ENCODE measurements around the gene BACH2.

BACH2 gene

GRCh38 chr6:90263633-90264032 is 33.0 kb downstream of the BACH2 start:
- Histone ChIP-seq H3K4me2 (peak overlapping the region; percentile 34; the same call in 1 of the 2 replicates), H3K79me2 (ENCODE audit: insufficient read depth, low read depth) (no peaks in the 10 kb centered on the region), H3K27me3 (ENCODE audit: insufficient read depth, low read depth) (no peaks in the 10 kb centered on the region), H3K4me1 (ENCODE audit: low read depth, poor library complexity, severe bottlenecking) (peaks cover 29% of the 10 kb centered on the region), H3K9ac (no peak overlapping the region), H3K27ac (no peak overlapping the region), H2AFZ (ENCODE audit: low read depth) (no peak overlapping the region), H3K4me3 (IDR thresholded peaks at IDR 0.05; ENCODE audit: insufficient read depth, low read depth, low read length) (no peak overlapping the region), H4K20me1 (ENCODE audit: insufficient read depth) (no peaks in the 10 kb centered on the region), H3K36me3 (ENCODE audit: insufficient read depth) (no peaks in the 10 kb centered on the region)
- TF ChIP-seq, protein P1, sequence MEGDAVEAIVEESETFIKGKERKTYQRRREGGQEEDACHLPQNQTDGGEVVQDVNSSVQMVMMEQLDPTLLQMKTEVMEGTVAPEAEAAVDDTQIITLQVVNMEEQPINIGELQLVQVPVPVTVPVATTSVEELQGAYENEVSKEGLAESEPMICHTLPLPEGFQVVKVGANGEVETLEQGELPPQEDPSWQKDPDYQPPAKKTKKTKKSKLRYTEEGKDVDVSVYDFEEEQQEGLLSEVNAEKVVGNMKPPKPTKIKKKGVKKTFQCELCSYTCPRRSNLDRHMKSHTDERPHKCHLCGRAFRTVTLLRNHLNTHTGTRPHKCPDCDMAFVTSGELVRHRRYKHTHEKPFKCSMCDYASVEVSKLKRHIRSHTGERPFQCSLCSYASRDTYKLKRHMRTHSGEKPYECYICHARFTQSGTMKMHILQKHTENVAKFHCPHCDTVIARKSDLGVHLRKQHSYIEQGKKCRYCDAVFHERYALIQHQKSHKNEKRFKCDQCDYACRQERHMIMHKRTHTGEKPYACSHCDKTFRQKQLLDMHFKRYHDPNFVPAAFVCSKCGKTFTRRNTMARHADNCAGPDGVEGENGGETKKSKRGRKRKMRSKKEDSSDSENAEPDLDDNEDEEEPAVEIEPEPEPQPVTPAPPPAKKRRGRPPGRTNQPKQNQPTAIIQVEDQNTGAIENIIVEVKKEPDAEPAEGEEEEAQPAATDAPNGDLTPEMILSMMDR (conservative IDR thresholded peaks at IDR 0.05; ENCODE audit: low read depth, low read length): no peak

- Histone ChIP-seq H3K27me3 (ENCODE audit: insufficient read depth, low read depth) (no peaks in the 10 kb centered on the region), H3K9ac (no peak overlapping the region), H3K4me2 (no peak overlapping the region), H3K36me3 (ENCODE audit: insufficient read depth) (no peaks in the 10 kb centered on the region), H3K4me3 (IDR thresholded peaks at IDR 0.05; ENCODE audit: insufficient read depth, low read depth, low read length) (no peak overlapping the region), H4K20me1 (ENCODE audit: insufficient read depth) (no peaks in the 10 kb centered on the region), H3K79me2 (ENCODE audit: insufficient read depth, low read depth) (no peaks in the 10 kb centered on the region), H3K27ac (no peak overlapping the region), H2AFZ (ENCODE audit: low read depth) (no peak overlapping the region), H3K4me1 (ENCODE audit: low read depth, poor library complexity, severe bottlenecking) (peaks cover 21% of the 10 kb centered on the region)
- TF ChIP-seq, protein P1 (conservative IDR thresholded peaks at IDR 0.05; ENCODE audit: low read depth, low read length): no peak
These were observed 34.8 kb downstream of the BACH2 start for GRCh38 chr6:90261801-90262200.

DNA sequence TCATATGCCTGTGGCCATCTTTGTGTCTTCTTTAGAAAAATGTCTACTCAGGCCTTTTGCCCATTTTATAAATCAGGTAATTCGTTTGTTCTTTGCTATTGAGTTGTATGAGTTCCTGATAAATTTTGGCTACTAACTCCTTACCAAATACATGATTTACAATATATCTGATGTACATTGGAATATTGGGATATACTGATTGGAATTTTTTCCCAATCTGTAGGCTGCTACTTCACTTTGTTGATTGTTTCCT is 39.2 kb downstream of the BACH2 start:
- Histone ChIP-seq H2AFZ (ENCODE audit: low read depth) (no peak overlapping the region), H3K4me3 (IDR thresholded peaks at IDR 0.05; ENCODE audit: insufficient read depth, low read depth, low read length) (no peak overlapping the region), H3K27me3 (ENCODE audit: insufficient read depth, low read depth) (no peaks in the 10 kb centered on the region), H3K36me3 (ENCODE audit: insufficient read depth) (no peaks in the 10 kb centered on the region), H3K4me2 (no peak overlapping the region), H3K9ac (no peak overlapping the region), H3K79me2 (ENCODE audit: insufficient read depth, low read depth) (no peaks in the 10 kb centered on the region), H3K4me1 (ENCODE audit: low read depth, poor library complexity, severe bottlenecking) (peaks cover 18% of the 10 kb centered on the region), H4K20me1 (ENCODE audit: insufficient read depth) (no peaks in the 10 kb centered on the region), H3K27ac (no peak overlapping the region)
- TF ChIP-seq, protein P1 (conservative IDR thresholded peaks at IDR 0.05; ENCODE audit: low read depth, low read length): no peak

GRCh38 chr6:90256698-90257485 is 39.8 kb downstream of the BACH2 start:
- H2AFZ ChIP-seq (ENCODE audit: low read depth): no peak overlapping the region
- TF ChIP-seq, protein P1 (conservative IDR thresholded peaks at IDR 0.05; ENCODE audit: low read depth, low read length): no peak
- peaks cover 24% of the 10 kb centered on the region for H3K4me1 ChIP-seq (ENCODE audit: low read depth, poor library complexity, severe bottlenecking)

More at GRCh38 chr6:90256698-90257485, 39.8 kb downstream of the BACH2 start:
- no peaks in the 10 kb centered on the region for H3K27me3 ChIP-seq (ENCODE audit: insufficient read depth, low read depth)
- no peak overlapping the region for H3K9ac ChIP-seq
- no peaks in the 10 kb centered on the region for H4K20me1 ChIP-seq (ENCODE audit: insufficient read depth)
- no peak overlapping the region for H3K27ac ChIP-seq
- H3K79me2 ChIP-seq (ENCODE audit: insufficient read depth, low read depth): no peaks in the 10 kb centered on the region
- no peak overlapping the region for H3K4me3 ChIP-seq (IDR thresholded peaks at IDR 0.05; ENCODE audit: insufficient read depth, low read depth, low read length)
- no peak overlapping the region for H3K4me2 ChIP-seq
- H3K36me3 ChIP-seq (ENCODE audit: insufficient read depth): no peaks in the 10 kb centered on the region
